Common myeloid progenitor, CD34-positive (primary cell): ENCODE data around the gene TAC1. TPM values are rescaled to one million over a fixed set of nuclear protein-coding genes. Genes with fewer than 3 reads are reported as not detected.

ENCODE experiments used
- CTCF ChIA-PET: fragments of 350-600 bp; sonication (Branson Sonifier 250); formaldehyde crosslinking; loops from one replicate; lab custom pipeline; 2021; ENCODE audit warnings: antibody characterized with exemption; lab: Charles Lee
- POLR2A ChIA-PET: fragments of 350-600 bp; sonication (Branson Sonifier 250); formaldehyde crosslinking; loops from one replicate; lab custom pipeline; 2021; ENCODE audit warnings: antibody characterized with exemption; lab: Charles Lee
- DNase-seq, 3 donors: peaks; one replicate each; pipeline versions ENCODE4 v3.0.0 to v3.0.0-alpha.2; 2013
- H3K27ac ChIP-seq, 2 experiments: 1 replicate in 1 of 2; 2 replicates in 1 of 2; pipeline ENCODE4 v1.7.0; 2013; ENCODE audit warnings: inconsistent platforms in 2 of 2, low read length in 2 of 2, mild to moderate bottlenecking in 2 of 2, low read depth in 1 of 2, moderate library complexity in 1 of 2; ENCODE audit not compliant: severe bottlenecking in 2 of 2, insufficient read depth in 1 of 2, poor library complexity in 1 of 2
- H3K27me3 ChIP-seq, 5 experiments: replicated peaks in 2 of 5; 1 replicate in 3 of 5; 2 replicates in 2 of 5; pipeline versions ENCODE4 v1.6.1 to v1.7.0; 2013; ENCODE audit warnings: low read length in 4 of 5, mild to moderate bottlenecking in 2 of 5, moderate library complexity in 2 of 5, inconsistent platforms in 1 of 5; ENCODE audit not compliant: insufficient read depth in 5 of 5, control insufficient read depth in 4 of 5
- H3K36me3 ChIP-seq, 4 experiments: 1 replicate in 2 of 4; 2 replicates in 2 of 4; pipeline versions ENCODE4 v1.6.1 to v1.7.0; 2013; ENCODE audit warnings: low read length in 3 of 4, control low read depth in 1 of 4, mild to moderate bottlenecking in 1 of 4; ENCODE audit not compliant: control insufficient read depth in 4 of 4, insufficient read depth in 4 of 4
- H3K4me1 ChIP-seq, 4 experiments: 1 replicate in 3 of 4; 2 replicates in 1 of 4; pipeline versions ENCODE4 v1.6.1 to v1.7.1; 2013; ENCODE audit warnings: low read length in 3 of 4, mild to moderate bottlenecking in 3 of 4, control low read depth in 1 of 4, inconsistent platforms in 1 of 4, moderate library complexity in 1 of 4; ENCODE audit not compliant: control insufficient read depth in 4 of 4, insufficient read depth in 4 of 4; ENCODE audit errors: control extremely low read depth in 1 of 4
- H3K4me3 ChIP-seq, 7 experiments: 1 replicate in 4 of 7; 2 replicates in 3 of 7; pipeline versions ENCODE4 v1.5.1 to v1.7.0; 2013; ENCODE audit warnings: mild to moderate bottlenecking in 7 of 7, low read length in 6 of 7, moderate library complexity in 6 of 7, inconsistent platforms in 2 of 7, low read depth in 2 of 7, control low read depth in 1 of 7; ENCODE audit not compliant: insufficient read depth in 4 of 7, control insufficient read depth in 1 of 7; ENCODE audit errors: extremely low read depth in 1 of 7
- H3K9me3 ChIP-seq, 5 experiments: 1 replicate in 4 of 5; 2 replicates in 1 of 5; pipeline versions ENCODE4 v1.6.1 to v1.7.1; 2013; ENCODE audit warnings: low read length in 4 of 5, mild to moderate bottlenecking in 2 of 5, inconsistent platforms in 1 of 5, low read depth in 1 of 5, moderate library complexity in 1 of 5; ENCODE audit not compliant: control insufficient read depth in 4 of 5, insufficient read depth in 2 of 5; ENCODE audit errors: control extremely low read depth in 1 of 5
- WGBS: methylation state at CpG from one replicate; pipeline ENCODE4 v1.1.5; 2013; ENCODE audit not compliant: insufficient coverage; 5-methylcytosine and 5-hydroxymethylcytosine counted together
- polyA plus RNA-seq: library from polyadenylated mRNA; unstranded; fragments of 120-200 nt; gene quantifications from one replicate; pipeline ENCODE4 v1.2.1, GENCODE V29; 2013

TAC1 gene, protein sequence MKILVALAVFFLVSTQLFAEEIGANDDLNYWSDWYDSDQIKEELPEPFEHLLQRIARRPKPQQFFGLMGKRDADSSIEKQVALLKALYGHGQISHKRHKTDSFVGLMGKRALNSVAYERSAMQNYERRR
- not detected for polyA plus RNA-seq

DNA sequence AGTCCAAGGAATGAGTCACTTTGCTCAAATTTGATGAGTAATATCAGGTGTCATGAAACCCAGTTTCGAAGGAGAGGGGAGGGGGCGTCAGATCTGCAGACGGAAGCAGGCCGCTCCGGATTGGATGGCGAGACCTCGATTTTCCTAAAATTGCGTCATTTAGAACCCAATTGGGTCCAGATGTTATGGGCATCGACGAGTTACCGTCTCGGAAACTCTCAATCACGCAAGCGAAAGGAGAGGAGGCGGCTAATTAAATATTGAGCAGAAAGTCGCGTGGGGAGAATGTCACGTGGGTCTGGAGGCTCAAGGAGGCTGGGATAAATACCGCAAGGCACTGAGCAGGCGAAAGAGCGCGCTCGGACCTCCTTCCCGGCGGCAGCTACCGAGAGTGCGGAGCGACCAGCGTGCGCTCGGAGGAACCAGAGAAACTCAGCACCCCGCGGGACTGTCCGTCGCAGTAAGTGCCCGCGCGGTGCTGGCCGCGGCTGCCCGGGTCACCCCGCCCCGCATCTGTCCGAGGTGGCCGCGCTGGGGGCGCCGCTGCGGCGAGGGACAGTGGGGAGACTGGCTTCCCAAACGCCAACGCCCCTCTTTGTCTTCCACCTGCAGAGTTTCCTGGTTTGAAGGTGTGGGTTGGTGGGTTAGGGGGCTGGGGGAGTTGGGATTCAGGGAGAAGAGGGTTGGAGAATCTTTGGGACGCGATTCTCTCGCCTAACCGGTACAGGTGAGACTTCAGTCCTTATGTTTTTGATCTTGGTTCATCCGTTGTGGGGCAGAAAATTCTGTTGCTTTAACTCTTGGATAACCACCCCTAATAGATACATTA lies at the start of gene TAC1:
Gene TAC1, plus strand, starts transcription at position 351 of the 829 bp plus-strand sequence. CDS start 527 bp downstream, outside the sequence.
- H3K9me3 ChIP-seq = peaks cover 0 to 5% (median 0%) of the 10 kb centered on the region in 5 experiments
- H3K36me3 ChIP-seq = no peaks in the 10 kb centered on the region
- ChIA-PET POLR2A (no interaction called here), CTCF (no interaction called here)
- WGBS = 3% methylated on average over 52 of the region's 57 CpGs
- peaks cover 0 to 16% (median 7%) of the 10 kb centered on the region in 4 experiments for H3K4me1 ChIP-seq
- no peak within 1 kb of the TSS for H3K27ac ChIP-seq
- DNase-seq = peak in 2 of 3 donors; percentile 7 to 11
- H3K4me3 ChIP-seq = peak within 1 kb of the TSS in 3 of 7 experiments; percentile 4 to 29 (median 26)
- peaks cover 27 to 83% (median 35%) of the 10 kb centered on the region in 5 experiments for H3K27me3 ChIP-seq

GRCh38 chr7:97685952-97686351 lies 45.9 kb upstream of the TAC1 start:
- ChIA-PET POLR2A (no interaction called here), CTCF (interaction anchor here (0.6 kb wide), 1 partner anchor 33 kb away, joined by 3 read pairs; no protein-coding TSS in a partner anchor)
- no peaks in the 10 kb centered on the region for H3K36me3 ChIP-seq
- H3K27ac ChIP-seq = no peak overlapping the region
- WGBS = 100% methylated on average over 1 of the region's 4 CpGs
- no peaks in the 10 kb centered on the region for H3K27me3 ChIP-seq
- H3K4me3 ChIP-seq = no peak overlapping the region
- no peaks in the 10 kb centered on the region for H3K4me1 ChIP-seq
- H3K9me3 ChIP-seq = no peaks in the 10 kb centered on the region
- no peak for DNase-seq

DNA sequence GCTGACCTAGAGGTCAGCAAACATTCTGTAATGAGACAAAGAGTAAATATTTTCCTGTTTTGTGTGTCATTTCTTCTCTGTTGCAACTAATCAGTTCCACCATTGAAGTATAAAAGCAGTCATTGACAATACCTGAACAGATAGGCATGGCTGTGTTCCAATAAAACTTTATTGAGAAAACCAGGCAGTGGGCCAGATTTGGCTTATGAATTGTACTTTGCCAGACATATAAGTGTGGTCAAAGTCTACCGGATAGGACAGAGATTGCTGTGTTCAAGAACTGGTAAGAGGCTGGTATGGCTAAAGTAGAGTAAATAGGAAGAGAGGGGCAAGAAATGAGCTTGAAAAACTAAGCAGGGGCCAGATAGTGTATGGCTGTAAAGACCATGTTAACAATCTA lies 38.3 kb upstream of the TAC1 start:
- CTCF ChIA-PET = no interaction called here
- Histone ChIP-seq H3K9me3 (no peaks in the 10 kb centered on the region), H3K36me3 (no peaks in the 10 kb centered on the region), H3K4me1 (no peaks in the 10 kb centered on the region), H3K27ac (no peak overlapping the region), H3K27me3 (no peaks in the 10 kb centered on the region), H3K4me3 (no peak overlapping the region)
- POLR2A ChIA-PET = no interaction called here
- 100% methylated on average over 1 of the region's 1 CpG for WGBS
- no peak for DNase-seq

GRCh38 chr7:97694355-97694754 lies 37.5 kb upstream of the TAC1 start:
- Histone ChIP-seq H3K4me1 (no peaks in the 10 kb centered on the region), H3K4me3 (no peak overlapping the region), H3K27me3 (no peaks in the 10 kb centered on the region), H3K27ac (no peak overlapping the region), H3K36me3 (no peaks in the 10 kb centered on the region), H3K9me3 (no peaks in the 10 kb centered on the region)
- ChIA-PET POLR2A (no interaction called here), CTCF (no interaction called here)
- WGBS = 100% methylated on average over 1 of the region's 2 CpGs
- DNase-seq = no peak

DNA sequence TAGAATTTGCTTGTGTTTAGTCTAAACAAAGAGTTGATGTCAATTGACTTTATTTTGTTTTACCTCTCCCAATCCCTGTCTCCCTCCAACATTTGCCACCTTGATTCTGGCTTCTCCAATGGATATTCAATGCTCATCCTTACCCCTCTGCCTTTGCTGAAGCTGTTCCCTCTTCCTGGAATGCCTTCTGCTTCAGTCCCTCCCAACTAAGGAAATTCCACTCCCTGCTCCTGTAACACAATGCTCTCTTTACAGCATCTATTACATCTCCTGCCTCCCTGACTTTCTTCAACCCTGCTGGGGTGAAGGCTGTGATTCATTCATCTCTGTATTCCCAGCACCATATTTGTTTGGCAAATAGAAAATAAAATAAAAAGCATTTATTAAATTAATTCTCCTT lies 34.5 kb upstream of the TAC1 start:
- no peak for DNase-seq
- ChIA-PET POLR2A (no interaction called here), CTCF (no interaction called here)
- Histone ChIP-seq H3K4me3 (no peak overlapping the region), H3K4me1 (no peaks in the 10 kb centered on the region), H3K9me3 (peaks cover 0 to 3% (median 0%) of the 10 kb centered on the region in 5 experiments), H3K27ac (no peak overlapping the region), H3K27me3 (no peaks in the 10 kb centered on the region), H3K36me3 (no peaks in the 10 kb centered on the region)

DNA sequence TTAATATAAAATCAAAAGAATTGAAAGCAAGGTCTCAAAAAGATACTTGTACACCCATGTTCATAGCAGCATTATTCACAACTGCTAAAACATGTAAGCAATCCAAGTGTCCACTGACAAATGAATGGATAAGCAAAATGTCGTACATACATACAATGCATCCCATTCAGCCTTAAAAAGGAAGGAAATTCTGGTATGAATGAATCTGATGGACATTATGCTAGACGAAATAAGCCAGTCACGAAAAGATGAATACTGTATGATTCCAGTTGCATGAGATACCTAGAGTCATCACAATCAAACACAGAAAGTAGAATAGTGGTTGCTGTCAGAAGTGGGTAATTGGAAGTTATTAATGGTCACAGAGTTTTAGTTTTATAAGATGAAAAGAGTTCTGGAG lies 9.5 kb upstream of the TAC1 start:
- Histone ChIP-seq H3K27me3 (peaks cover 0 to 2% (median 0%) of the 10 kb centered on the region in 5 experiments), H3K4me3 (no peak overlapping the region), H3K27ac (no peak overlapping the region), H3K36me3 (no peaks in the 10 kb centered on the region), H3K9me3 (no peaks in the 10 kb centered on the region), H3K4me1 (no peaks in the 10 kb centered on the region)
- POLR2A ChIA-PET = no interaction called here
- WGBS = 100% methylated on average over 2 of the region's 3 CpGs
- DNase-seq = no peak
- CTCF ChIA-PET = no interaction called here
